GM23338 (cell line): Measurements from ENCODE around the gene LPAR1. TPM values are rescaled to one million over a fixed set of nuclear protein-coding genes. Genes with fewer than 3 reads are reported as not detected.

Experiments used
- ATAC-seq: fragments of 200-7000 bp; cut with Tn5 transposase; 3 replicates; pipeline ENCODE4 v1.9.1; 2020
- DNase-seq: peaks from one replicate; pipeline ENCODE4 v3.0.0-alpha.2; 2015; ENCODE audit warnings: low spot score
- H2AFZ ChIP-seq: fragments of 200-600 bp; sonication (generic); 2 replicates; pipeline ENCODE4 v1.8.0; 2016; ENCODE audit warnings: antibody characterized with exemption, mild to moderate bottlenecking, moderate library complexity
- H3F3A ChIP-seq: fragments of 200-600 bp; sonication (generic); replicated peaks from 2 replicates; pipeline ENCODE4 v1.8.0; 2017; ENCODE audit warnings: antibody characterized with exemption, mixed run types, low read depth
- H3K27ac ChIP-seq: fragments of 200-600 bp; sonication (generic); 2 replicates; pipeline ENCODE4 v1.6.1; 2016; ENCODE audit warnings: low read depth
- H3K27me3 ChIP-seq: fragments of 200-600 bp; sonication (generic); 2 replicates; pipeline ENCODE4 v1.8.0; 2016; ENCODE audit warnings: mild to moderate bottlenecking, mixed run types, moderate library complexity; ENCODE audit not compliant: insufficient read depth
- H3K36me3 ChIP-seq: fragments of 200-600 bp; sonication (generic); 2 replicates; pipeline ENCODE4 v1.8.0; 2016; ENCODE audit warnings: mild to moderate bottlenecking; ENCODE audit not compliant: insufficient read depth
- H3K4me1 ChIP-seq: fragments of 200-600 bp; sonication (generic); 2 replicates; pipeline ENCODE4 v1.8.0; 2016; ENCODE audit warnings: mild to moderate bottlenecking, moderate library complexity; ENCODE audit not compliant: insufficient read depth
- H3K4me2 ChIP-seq: fragments of 200-600 bp; sonication (generic); 2 replicates; pipeline ENCODE4 v1.7.1; 2017; ENCODE audit warnings: mixed run types
- H3K4me3 ChIP-seq: fragments of 200-600 bp; sonication (generic); 2 replicates; pipeline ENCODE4 v1.6.1; 2016; ENCODE audit warnings: mixed run types
- H3K79me2 ChIP-seq: fragments of 200-600 bp; sonication (generic); replicated peaks from 2 replicates; pipeline ENCODE4 v1.8.0; 2017; ENCODE audit warnings: mild to moderate bottlenecking; ENCODE audit not compliant: insufficient read depth
- H3K9me2 ChIP-seq: fragments of 200-600 bp; sonication (generic); 2 replicates; pipeline ENCODE4 v1.8.0; 2017; ENCODE audit not compliant: insufficient read depth
- H4K20me1 ChIP-seq: fragments of 200-600 bp; sonication (generic); replicated peaks from 2 replicates; pipeline ENCODE4 v1.8.0; 2017; ENCODE audit warnings: mild to moderate bottlenecking; ENCODE audit not compliant: insufficient read depth
- H3K27ac Mint-ChIP-seq: 2 replicates; pipeline ENCODE4 v1.8.0; 2020; ENCODE audit warnings: inconsistent platforms, mild to moderate bottlenecking, moderate library complexity, mixed read lengths
- H3K27me3 Mint-ChIP-seq: 3 replicates; pipeline ENCODE4 v1.8.0; 2022; ENCODE audit warnings: low read depth, mild to moderate bottlenecking, moderate library complexity, mixed read lengths, inconsistent platforms; ENCODE audit not compliant: insufficient read depth, poor library complexity
- H3K36me3 Mint-ChIP-seq: 3 replicates; pipeline ENCODE4 v1.8.0; 2021; ENCODE audit warnings: low read depth, mild to moderate bottlenecking, inconsistent platforms, moderate library complexity, mixed read lengths
- H3K4me1 Mint-ChIP-seq: 3 replicates; pipeline ENCODE4 v1.8.0; 2020; ENCODE audit warnings: mild to moderate bottlenecking, inconsistent platforms, mixed read lengths
- H3K4me3 Mint-ChIP-seq: 3 replicates; pipeline ENCODE4 v1.8.0; 2021; ENCODE audit warnings: moderate library complexity, mild to moderate bottlenecking, inconsistent platforms, mixed read lengths
- H3K9me3 Mint-ChIP-seq: 3 replicates; pipeline ENCODE4 v1.8.0; 2020; ENCODE audit warnings: moderate library complexity, mild to moderate bottlenecking, inconsistent platforms, mixed read lengths
- EZH2 ChIP-seq: fragments of 200-600 bp; sonication (generic); IDR thresholded peaks from one replicate; pipeline ENCODE4 v1.8.0; 2017; ENCODE audit warnings: antibody characterized with exemption, mild to moderate bottlenecking, low read depth; ENCODE audit not compliant: unreplicated experiment
- EZH2phosphoT487 ChIP-seq: fragments of 200-600 bp; sonication (generic); IDR thresholded peaks from one replicate; pipeline ENCODE4 v1.8.1; 2018; ENCODE audit warnings: antibody characterized with exemption; ENCODE audit not compliant: unreplicated experiment
- JUNB ChIP-seq: IDR thresholded peaks from one replicate; pipeline ENCODE4 v1.6.1; 2016; ENCODE audit warnings: antibody characterized with exemption; ENCODE audit not compliant: unreplicated experiment
- NANOG ChIP-seq: IDR thresholded peaks from 2 replicates; pipeline ENCODE4 v1.6.1; 2016; ENCODE audit warnings: antibody characterized with exemption, borderline replicate concordance
- POLR2AphosphoS5 ChIP-seq: IDR thresholded peaks from 2 replicates; pipeline ENCODE4 v1.6.1; 2016; ENCODE audit warnings: antibody characterized with exemption, low read depth
- STAT1 ChIP-seq: IDR thresholded peaks from one replicate; pipeline ENCODE4 v1.6.1; 2016; ENCODE audit warnings: antibody characterized with exemption; ENCODE audit not compliant: unreplicated experiment
- ZNF331 ChIP-seq: fragments of 250-450 bp; sonication (Bioruptor Pico); IDR thresholded peaks from 2 replicates; pipeline ENCODE4 v1.5.0; 2020; ENCODE audit warnings: low read depth, mild to moderate bottlenecking, moderate library complexity
- polyA plus RNA-seq: library from polyadenylated mRNA; unstranded; fragments of >200 nt; fragmentation: Nextera tagmentation; extraction: Ambion mirVana; gene quantifications from 2 replicates; pipeline ENCODE4 v1.2.1, GENCODE V29; 2016
- total RNA-seq: library from RNA; depleted of rRNA; stranded (reverse); fragments of >200 nt; shearing (Covaris generic); gene quantifications from 2 replicates; pipeline ENCODE4 v1.2.3, GENCODE V29; 2014
- TF ChIP-seq, protein P1 (sequence below), 2 experiments: fragments of 200-600 bp in 1 of 2; sonication (generic) in 1 of 2; conservative IDR thresholded peaks; 2 replicates each; pipeline versions ENCODE4 v1.5.1 to v1.6.1; 2016 to 2017; ENCODE audit warnings: antibody characterized with exemption in 2 of 2, low read depth in 2 of 2, mild to moderate bottlenecking in 2 of 2, moderate library complexity in 1 of 2
- TF ChIP-seq, protein P2 (sequence below): fragments of 250-450 bp; sonication (Bioruptor Pico); IDR thresholded peaks from 2 replicates; pipeline ENCODE4 v1.5.0; 2020; ENCODE audit warnings: mild to moderate bottlenecking, moderate library complexity
- TF ChIP-seq, protein P3 (sequence below): IDR thresholded peaks from 2 replicates; pipeline ENCODE4 v1.6.1; 2016; ENCODE audit warnings: antibody characterized with exemption

LPAR1 gene
- total and polyA plus RNA-seq, 2 experiments from 2014 or later, result 1.0 to 3.8 TPM

DNA sequence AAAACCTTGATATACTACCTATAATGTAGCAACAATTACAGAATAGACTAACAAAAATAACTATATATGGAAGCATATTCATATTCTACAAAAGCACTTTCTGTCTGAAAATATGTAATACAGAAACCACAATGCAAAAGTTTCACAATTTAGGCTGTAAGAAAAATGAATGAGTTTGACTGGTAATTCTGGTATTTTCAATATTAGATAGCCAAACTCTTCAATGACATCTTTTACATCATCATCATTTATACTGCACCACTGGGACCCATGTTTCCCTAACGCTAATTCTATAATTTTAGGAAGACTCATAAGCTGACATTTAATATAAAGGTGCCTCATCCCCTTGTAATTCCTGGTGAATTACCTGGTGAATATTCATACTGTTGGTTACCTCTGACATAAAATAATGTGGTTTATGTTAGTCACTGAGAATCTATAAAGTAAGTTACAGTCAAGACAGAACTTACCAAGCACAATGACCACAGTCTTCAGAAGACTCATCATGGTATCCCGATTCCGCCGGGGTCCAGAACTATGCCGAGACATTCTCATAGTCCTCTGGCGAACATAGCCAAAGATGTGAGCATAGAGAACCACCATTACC is 97.2 kb downstream of the LPAR1 start:
- ATAC-seq (no peak), DNase-seq (no peak)
- Mint-ChIP-seq H3K9me3 (no peaks in the 10 kb centered on the region), H3K4me3 (no peak overlapping the region), H3K4me1 (peaks cover 4% of the 10 kb centered on the region; the same call in 1 of the 3 replicates), H3K36me3 (no peaks in the 10 kb centered on the region), H3K27ac (no peak overlapping the region), H3K27me3 (no peaks in the 10 kb centered on the region)
- Histone ChIP-seq H3K27ac (no peak overlapping the region), H4K20me1 (no peaks in the 10 kb centered on the region), H3F3A (no peaks in the 10 kb centered on the region), H3K4me3 (no peak overlapping the region), H3K4me1 (no peaks in the 10 kb centered on the region), H3K4me2 (no peak overlapping the region), H3K9me2 (peaks cover 11% of the 10 kb centered on the region; the same call in 1 of the 2 replicates), H3K36me3 (no peaks in the 10 kb centered on the region), H3K27me3 (no peaks in the 10 kb centered on the region), H2AFZ (no peak overlapping the region), H3K79me2 (no peaks in the 10 kb centered on the region)
- TF ChIP-seq, protein P1, sequence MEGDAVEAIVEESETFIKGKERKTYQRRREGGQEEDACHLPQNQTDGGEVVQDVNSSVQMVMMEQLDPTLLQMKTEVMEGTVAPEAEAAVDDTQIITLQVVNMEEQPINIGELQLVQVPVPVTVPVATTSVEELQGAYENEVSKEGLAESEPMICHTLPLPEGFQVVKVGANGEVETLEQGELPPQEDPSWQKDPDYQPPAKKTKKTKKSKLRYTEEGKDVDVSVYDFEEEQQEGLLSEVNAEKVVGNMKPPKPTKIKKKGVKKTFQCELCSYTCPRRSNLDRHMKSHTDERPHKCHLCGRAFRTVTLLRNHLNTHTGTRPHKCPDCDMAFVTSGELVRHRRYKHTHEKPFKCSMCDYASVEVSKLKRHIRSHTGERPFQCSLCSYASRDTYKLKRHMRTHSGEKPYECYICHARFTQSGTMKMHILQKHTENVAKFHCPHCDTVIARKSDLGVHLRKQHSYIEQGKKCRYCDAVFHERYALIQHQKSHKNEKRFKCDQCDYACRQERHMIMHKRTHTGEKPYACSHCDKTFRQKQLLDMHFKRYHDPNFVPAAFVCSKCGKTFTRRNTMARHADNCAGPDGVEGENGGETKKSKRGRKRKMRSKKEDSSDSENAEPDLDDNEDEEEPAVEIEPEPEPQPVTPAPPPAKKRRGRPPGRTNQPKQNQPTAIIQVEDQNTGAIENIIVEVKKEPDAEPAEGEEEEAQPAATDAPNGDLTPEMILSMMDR (conservative IDR thresholded peaks at IDR 0.05; ENCODE audit: low read depth in 2 of 2), result no peak
- TF ChIP-seq JUNB, result no peak
- TF ChIP-seq EZH2, result no peak

DNA sequence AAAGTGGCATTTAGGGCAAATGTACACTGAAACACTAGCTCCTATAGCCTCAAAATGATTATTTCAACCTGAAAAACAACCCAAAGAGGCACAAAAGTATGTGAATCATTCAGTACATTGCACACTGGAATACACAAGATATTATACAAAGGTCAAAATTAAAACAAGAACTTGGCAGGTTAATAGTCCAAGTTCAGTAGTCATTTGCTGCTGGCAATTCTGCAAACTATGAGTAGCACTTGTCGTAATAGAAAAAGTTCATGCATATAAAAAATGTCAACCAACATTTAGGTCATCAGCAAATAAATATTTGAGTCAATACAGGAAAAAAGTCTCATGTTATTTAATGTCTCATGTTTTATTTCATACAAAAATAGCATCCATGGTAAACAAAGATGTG is 98.7 kb downstream of the LPAR1 start:
- Histone ChIP-seq H3K4me3 (no peak overlapping the region), H3K79me2 (no peaks in the 10 kb centered on the region), H3K9me2 (peaks cover 11% of the 10 kb centered on the region; the same call in 1 of the 2 replicates), H3K27me3 (no peaks in the 10 kb centered on the region), H3K36me3 (no peaks in the 10 kb centered on the region), H3F3A (no peaks in the 10 kb centered on the region), H2AFZ (no peak overlapping the region), H3K4me2 (no peak overlapping the region), H3K27ac (no peak overlapping the region), H4K20me1 (no peaks in the 10 kb centered on the region), H3K4me1 (no peaks in the 10 kb centered on the region)
- Mint-ChIP-seq H3K9me3 (no peaks in the 10 kb centered on the region), H3K27ac (no peak overlapping the region), H3K36me3 (no peaks in the 10 kb centered on the region), H3K4me3 (no peak overlapping the region), H3K4me1 (no peaks in the 10 kb centered on the region), H3K27me3 (no peaks in the 10 kb centered on the region)
- ATAC-seq (no peak), DNase-seq (no peak)
- TF ChIP-seq STAT1 (no peak), EZH2 (no peak), ZNF331 (CRISPR knock-in tag) (no peak), EZH2phosphoT487 (no peak), NANOG (no peak), JUNB (no peak), POLR2AphosphoS5 (no peak)
- TF ChIP-seq, protein P2, sequence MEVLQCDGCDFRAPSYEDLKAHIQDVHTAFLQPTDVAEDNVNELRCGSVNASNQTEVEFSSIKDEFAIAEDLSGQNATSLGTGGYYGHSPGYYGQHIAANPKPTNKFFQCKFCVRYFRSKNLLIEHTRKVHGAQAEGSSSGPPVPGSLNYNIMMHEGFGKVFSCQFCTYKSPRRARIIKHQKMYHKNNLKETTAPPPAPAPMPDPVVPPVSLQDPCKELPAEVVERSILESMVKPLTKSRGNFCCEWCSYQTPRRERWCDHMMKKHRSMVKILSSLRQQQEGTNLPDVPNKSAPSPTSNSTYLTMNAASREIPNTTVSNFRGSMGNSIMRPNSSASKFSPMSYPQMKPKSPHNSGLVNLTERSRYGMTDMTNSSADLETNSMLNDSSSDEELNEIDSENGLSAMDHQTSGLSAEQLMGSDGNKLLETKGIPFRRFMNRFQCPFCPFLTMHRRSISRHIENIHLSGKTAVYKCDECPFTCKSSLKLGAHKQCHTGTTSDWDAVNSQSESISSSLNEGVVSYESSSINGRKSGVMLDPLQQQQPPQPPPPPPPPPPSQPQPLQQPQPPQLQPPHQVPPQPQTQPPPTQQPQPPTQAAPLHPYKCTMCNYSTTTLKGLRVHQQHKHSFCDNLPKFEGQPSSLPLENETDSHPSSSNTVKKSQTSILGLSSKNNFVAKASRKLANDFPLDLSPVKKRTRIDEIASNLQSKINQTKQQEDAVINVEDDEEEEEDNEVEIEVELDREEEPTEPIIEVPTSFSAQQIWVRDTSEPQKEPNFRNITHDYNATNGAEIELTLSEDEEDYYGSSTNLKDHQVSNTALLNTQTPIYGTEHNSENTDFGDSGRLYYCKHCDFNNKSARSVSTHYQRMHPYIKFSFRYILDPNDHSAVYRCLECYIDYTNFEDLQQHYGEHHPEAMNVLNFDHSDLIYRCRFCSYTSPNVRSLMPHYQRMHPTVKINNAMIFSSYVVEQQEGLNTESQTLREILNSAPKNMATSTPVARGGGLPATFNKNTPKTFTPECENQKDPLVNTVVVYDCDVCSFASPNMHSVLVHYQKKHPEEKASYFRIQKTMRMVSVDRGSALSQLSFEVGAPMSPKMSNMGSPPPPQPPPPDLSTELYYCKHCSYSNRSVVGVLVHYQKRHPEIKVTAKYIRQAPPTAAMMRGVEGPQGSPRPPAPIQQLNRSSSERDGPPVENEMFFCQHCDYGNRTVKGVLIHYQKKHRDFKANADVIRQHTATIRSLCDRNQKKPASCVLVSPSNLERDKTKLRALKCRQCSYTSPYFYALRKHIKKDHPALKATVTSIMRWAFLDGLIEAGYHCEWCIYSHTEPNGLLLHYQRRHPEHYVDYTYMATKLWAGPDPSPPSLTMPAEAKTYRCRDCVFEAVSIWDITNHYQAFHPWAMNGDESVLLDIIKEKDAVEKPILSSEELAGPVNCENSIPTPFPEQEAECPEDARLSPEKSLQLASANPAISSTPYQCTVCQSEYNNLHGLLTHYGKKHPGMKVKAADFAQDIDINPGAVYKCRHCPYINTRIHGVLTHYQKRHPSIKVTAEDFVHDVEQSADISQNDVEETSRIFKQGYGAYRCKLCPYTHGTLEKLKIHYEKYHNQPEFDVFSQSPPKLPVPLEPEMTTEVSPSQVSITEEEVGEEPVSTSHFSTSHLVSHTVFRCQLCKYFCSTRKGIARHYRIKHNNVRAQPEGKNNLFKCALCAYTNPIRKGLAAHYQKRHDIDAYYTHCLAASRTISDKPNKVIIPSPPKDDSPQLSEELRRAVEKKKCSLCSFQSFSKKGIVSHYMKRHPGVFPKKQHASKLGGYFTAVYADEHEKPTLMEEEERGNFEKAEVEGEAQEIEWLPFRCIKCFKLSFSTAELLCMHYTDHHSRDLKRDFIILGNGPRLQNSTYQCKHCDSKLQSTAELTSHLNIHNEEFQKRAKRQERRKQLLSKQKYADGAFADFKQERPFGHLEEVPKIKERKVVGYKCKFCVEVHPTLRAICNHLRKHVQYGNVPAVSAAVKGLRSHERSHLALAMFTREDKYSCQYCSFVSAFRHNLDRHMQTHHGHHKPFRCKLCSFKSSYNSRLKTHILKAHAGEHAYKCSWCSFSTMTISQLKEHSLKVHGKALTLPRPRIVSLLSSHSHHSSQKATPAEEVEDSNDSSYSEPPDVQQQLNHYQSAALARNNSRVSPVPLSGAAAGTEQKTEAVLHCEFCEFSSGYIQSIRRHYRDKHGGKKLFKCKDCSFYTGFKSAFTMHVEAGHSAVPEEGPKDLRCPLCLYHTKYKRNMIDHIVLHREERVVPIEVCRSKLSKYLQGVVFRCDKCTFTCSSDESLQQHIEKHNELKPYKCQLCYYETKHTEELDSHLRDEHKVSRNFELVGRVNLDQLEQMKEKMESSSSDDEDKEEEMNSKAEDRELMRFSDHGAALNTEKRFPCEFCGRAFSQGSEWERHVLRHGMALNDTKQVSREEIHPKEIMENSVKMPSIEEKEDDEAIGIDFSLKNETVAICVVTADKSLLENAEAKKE, result no peak
- TF ChIP-seq, protein P3, sequence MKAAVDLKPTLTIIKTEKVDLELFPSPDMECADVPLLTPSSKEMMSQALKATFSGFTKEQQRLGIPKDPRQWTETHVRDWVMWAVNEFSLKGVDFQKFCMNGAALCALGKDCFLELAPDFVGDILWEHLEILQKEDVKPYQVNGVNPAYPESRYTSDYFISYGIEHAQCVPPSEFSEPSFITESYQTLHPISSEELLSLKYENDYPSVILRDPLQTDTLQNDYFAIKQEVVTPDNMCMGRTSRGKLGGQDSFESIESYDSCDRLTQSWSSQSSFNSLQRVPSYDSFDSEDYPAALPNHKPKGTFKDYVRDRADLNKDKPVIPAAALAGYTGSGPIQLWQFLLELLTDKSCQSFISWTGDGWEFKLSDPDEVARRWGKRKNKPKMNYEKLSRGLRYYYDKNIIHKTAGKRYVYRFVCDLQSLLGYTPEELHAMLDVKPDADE, result no peak
- TF ChIP-seq, protein P1 (conservative IDR thresholded peaks at IDR 0.05; ENCODE audit: low read depth in 2 of 2), result no peak
